Neuron (in vitro differentiated cells): ENCODE data around the gene B3GNT5.

ENCODE experiments used
- H2AFZ ChIP-seq: one replicate; pipeline ENCODE4 v1.6.1; 2013; ENCODE audit warnings: low read depth, mild to moderate bottlenecking, inconsistent platforms, low read length, moderate library complexity
- H3K27me3 ChIP-seq: one replicate; pipeline ENCODE4 v1.6.1; 2013; ENCODE audit warnings: low read length; ENCODE audit not compliant: insufficient read depth
- H3K36me3 ChIP-seq: one replicate; pipeline ENCODE4 v1.6.1; 2013; ENCODE audit warnings: low read length; ENCODE audit not compliant: insufficient read depth
- H3K4me1 ChIP-seq: one replicate; pipeline ENCODE4 v1.6.1; 2013; ENCODE audit warnings: low read length; ENCODE audit not compliant: insufficient read depth
- H3K4me3 ChIP-seq: 2 replicates; pipeline ENCODE4 v1.5.1; 2013; ENCODE audit warnings: mild to moderate bottlenecking, low read length, moderate library complexity
- H3K9me3 ChIP-seq: one replicate; pipeline ENCODE4 v1.6.1; 2013; ENCODE audit warnings: low read length

B3GNT5 gene

DNA sequence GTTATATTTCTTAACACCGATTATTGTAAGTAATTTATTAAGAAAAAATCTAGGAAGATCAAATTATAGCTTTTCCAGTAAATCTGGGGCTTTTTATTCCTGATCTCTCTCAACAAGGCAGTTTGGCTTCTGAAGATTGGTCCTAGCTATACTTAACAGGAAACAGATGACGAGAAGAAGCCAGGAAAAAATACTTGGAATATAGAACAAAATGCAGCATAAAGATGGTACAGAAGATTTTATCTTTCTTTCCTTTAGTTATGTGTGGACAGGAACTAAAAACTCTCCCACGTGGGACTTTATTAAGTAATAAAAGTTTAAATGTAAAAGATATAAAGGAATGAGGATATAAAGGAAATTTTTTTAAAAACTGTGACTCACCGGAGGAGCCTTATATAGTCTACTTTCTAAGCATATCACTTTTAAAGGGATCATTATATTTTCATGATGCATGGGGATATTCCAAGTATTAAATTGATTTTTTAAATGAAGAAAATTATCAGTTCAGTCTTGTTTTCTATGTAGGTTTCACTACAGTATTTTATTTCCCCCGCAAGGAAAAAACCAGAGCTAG, 8.2 kb downstream of the B3GNT5 start:
- Histone ChIP-seq H3K4me1 (peaks cover 35% of the 10 kb centered on the region), H3K36me3 (peaks cover 5% of the 10 kb centered on the region)

DNA sequence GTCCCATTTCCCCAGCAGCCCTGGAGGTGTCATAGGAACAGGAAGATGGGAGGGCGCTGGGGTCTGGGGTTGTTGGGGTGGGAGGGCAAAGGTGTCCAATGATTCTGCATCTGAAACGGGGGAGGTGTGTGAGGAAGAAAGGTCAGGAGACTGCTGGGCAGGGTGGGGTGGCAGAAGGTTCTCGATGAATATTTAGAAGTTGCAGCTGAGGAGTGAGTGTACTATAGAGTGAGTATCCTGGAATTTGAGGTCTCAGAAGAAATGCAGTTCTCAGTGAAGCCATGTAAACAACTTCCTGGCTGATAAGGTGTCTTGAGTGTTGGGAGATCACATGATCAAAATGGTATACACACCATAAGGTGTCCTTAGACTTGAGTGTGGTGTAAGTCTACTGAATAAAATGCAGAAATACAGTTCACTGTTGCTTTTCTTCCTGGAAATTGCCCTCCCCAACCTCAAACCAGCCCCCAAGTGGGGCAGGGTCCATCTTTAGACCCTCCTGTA, 9.9 kb downstream of the B3GNT5 start:
- Histone ChIP-seq H3K36me3 (no peaks in the 10 kb centered on the region), H2AFZ (no peak overlapping the region), H3K27me3 (no peaks in the 10 kb centered on the region), H3K4me3 (no peak overlapping the region), H3K9me3 (no peaks in the 10 kb centered on the region), H3K4me1 (peaks cover 38% of the 10 kb centered on the region)

More for the DNA sequence above, 8.2 kb downstream of the B3GNT5 start:
- no peak overlapping the region for H3K4me3 ChIP-seq
- no peak overlapping the region for H2AFZ ChIP-seq
- no peaks in the 10 kb centered on the region for H3K9me3 ChIP-seq
- no peaks in the 10 kb centered on the region for H3K27me3 ChIP-seq

DNA sequence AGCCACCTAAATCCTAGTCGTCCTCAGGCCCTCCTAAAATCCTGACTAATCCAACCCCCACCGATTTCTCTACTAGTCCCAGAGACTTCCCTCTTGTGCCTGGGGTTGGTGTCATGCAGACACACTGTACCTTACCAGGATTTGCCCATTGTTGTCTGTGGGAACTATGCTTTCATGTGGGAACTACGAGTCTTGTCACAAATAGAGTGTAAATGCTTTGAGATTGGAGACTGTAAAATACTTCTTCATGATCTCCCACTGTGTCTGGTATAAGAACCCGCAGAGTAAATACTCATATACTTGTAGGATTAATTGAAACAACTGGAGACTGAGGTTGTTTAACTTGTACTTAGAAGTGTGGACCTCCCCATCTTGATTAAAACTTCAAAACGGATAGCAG, 11.2 kb downstream of the B3GNT5 start:
- H3K27me3 ChIP-seq = no peaks in the 10 kb centered on the region
- no peaks in the 10 kb centered on the region for H3K9me3 ChIP-seq
- H3K36me3 ChIP-seq = peaks cover 3% of the 10 kb centered on the region
- no peak overlapping the region for H2AFZ ChIP-seq
- peaks cover 38% of the 10 kb centered on the region for H3K4me1 ChIP-seq
- no peak overlapping the region for H3K4me3 ChIP-seq

DNA sequence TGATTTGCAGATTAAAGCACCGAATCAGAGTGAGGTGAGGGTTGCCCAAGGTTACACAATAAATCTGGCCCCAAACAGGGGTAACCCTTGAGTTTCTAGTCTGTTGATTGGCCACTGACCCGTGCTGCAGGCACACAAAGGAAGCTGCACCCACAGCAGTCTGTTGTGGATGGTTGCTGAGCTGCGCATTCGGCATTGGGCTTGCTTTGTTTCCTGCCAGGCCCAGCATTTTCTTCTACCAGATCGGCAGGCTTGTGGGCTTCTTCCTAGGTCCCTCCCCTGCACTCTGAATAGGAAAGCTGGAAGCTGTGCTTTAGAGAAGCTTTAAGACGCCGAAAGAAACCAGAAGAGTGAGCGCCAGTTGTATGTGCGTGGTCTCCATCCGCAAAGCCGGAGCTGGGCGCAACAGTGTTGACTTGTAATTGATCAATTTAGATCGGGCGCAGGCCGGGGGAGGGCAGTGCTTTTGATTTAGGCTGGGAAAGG, 12.1 kb downstream of the B3GNT5 start:
- no peaks in the 10 kb centered on the region for H3K9me3 ChIP-seq
- H3K4me3 ChIP-seq = peak overlapping the region; percentile 53
- H3K27me3 ChIP-seq = no peaks in the 10 kb centered on the region
- H3K36me3 ChIP-seq = peaks cover 12% of the 10 kb centered on the region
- no peak overlapping the region for H2AFZ ChIP-seq
- peaks cover 38% of the 10 kb centered on the region for H3K4me1 ChIP-seq

DNA sequence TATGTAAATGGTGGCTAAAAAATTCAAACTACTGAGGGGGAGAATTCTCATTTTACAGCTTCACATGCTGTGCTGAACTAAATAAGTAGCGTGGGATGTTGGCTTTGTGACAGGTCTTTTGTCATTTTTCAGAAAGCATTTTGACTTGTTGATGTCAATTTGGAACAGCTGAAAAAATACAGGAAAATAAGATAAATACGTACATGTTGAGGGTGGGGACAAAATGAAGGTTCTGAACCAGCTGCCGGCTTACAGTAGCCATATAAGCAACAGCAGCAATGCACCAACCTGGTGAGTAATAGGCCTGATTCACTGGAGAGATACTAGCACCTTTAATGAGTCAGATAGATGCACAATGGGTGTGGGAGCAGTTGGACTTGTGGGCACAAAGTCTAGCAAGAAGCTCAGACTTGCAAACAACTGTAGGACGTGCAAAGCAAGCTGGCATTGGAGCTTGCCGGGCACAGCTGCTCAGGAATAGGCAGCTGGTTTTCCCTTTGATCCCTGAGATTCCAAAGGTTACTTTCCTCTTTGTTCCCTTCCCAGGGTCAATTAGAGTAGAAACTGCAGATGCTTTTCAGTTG, 12.9 kb downstream of the B3GNT5 start:
- peak overlapping the region; percentile 53 for H3K4me3 ChIP-seq

DNA sequence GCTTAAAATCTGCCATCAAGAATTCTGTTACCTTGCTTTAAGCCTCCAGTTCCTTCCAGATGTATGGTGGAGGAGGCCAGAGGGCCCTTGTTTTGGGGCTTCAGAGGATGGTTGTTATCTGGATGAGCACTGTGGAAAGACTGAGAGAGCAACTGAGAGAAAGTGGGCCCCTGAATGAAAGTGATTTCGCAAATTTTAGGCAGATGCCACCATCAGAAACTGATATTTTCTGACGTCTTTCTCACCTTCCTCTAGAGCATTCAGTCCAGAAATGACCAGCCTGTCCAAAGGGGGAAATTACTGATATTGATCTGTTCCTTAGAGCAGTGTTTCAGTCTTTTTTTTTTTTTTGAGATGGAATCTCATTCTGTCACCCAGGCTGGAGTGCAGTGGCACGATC, 13.4 kb downstream of the B3GNT5 start:
- H3K4me3 ChIP-seq = peak overlapping the region; percentile 53
- H3K27me3 ChIP-seq = no peaks in the 10 kb centered on the region
- H3K9me3 ChIP-seq = no peaks in the 10 kb centered on the region
- H3K36me3 ChIP-seq = peaks cover 22% of the 10 kb centered on the region
- peaks cover 38% of the 10 kb centered on the region for H3K4me1 ChIP-seq
- H2AFZ ChIP-seq = no peak overlapping the region

More for the DNA sequence above, 12.9 kb downstream of the B3GNT5 start:
- Histone ChIP-seq H3K9me3 (no peaks in the 10 kb centered on the region), H3K4me1 (peaks cover 38% of the 10 kb centered on the region), H3K27me3 (no peaks in the 10 kb centered on the region), H3K36me3 (peaks cover 17% of the 10 kb centered on the region), H2AFZ (no peak overlapping the region)

DNA sequence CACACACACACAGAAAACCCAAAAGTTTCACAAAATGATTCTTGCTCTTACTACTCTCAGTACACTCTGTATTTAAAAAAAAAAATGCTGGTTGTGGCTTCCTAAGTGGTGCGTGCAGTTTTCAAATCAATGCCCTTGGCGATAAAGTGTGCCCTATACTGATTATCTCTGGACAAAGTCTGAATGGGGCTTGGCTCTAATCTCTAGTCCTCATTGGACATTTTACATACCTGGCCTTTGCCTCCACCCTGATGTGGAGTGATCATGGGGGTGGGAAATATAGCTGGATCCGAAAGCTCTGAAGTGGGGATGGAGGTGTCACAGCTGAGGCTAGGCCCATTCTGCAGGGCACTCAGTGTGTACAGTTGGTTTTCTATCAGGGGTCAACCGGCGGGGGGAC, 14.1 kb downstream of the B3GNT5 start:
- Histone ChIP-seq H3K4me1 (peaks cover 38% of the 10 kb centered on the region), H2AFZ (no peak overlapping the region), H3K9me3 (no peaks in the 10 kb centered on the region), H3K27me3 (no peaks in the 10 kb centered on the region), H3K4me3 (no peak overlapping the region), H3K36me3 (peaks cover 25% of the 10 kb centered on the region)

DNA sequence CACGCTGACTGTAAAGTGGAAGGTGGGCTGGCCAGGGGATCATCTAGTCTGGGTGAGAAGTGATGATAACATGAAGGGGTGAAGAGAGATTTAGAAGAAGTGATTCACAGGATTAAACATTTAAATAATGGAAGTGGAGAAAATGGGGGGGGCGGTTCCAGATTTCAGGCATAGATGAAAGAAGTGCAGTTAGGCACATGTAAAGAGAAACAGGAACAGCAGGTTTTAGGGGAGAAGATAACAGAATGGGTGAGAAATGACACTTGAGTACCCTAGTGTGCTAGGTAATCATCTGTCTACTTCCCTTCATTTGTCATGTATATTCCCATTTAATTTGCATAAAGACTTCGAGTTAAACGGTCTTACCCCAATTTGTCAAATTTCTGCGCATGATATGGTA, 15.3 kb downstream of the B3GNT5 start:
- Histone ChIP-seq H3K27me3 (no peaks in the 10 kb centered on the region), H3K36me3 (peaks cover 27% of the 10 kb centered on the region), H3K9me3 (no peaks in the 10 kb centered on the region), H3K4me3 (no peak overlapping the region), H2AFZ (no peak overlapping the region), H3K4me1 (peaks cover 30% of the 10 kb centered on the region)

DNA sequence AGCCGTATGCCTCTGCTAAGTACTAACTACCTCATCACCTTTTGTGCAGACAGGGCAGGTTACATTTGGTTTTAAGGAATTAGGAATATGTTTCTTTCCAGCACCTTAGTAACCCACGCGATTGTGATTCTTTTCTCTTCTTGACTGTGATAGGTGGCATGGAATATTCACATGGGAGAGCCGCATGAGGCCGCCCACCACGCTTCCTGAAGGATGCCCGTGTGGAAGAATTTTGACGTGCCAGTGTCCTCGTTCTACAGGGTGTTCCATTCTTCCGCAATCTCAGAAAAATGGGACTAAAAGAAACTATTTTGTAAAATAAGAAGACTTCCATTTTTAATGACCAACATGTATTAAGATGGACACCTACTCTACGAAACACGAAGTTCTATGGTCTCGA, 16.3 kb downstream of the B3GNT5 start:
- peaks cover 20% of the 10 kb centered on the region for H3K4me1 ChIP-seq
- peaks cover 27% of the 10 kb centered on the region for H3K36me3 ChIP-seq
- no peaks in the 10 kb centered on the region for H3K27me3 ChIP-seq
- no peak overlapping the region for H2AFZ ChIP-seq
- H3K4me3 ChIP-seq = no peak overlapping the region
- H3K9me3 ChIP-seq = no peaks in the 10 kb centered on the region

DNA sequence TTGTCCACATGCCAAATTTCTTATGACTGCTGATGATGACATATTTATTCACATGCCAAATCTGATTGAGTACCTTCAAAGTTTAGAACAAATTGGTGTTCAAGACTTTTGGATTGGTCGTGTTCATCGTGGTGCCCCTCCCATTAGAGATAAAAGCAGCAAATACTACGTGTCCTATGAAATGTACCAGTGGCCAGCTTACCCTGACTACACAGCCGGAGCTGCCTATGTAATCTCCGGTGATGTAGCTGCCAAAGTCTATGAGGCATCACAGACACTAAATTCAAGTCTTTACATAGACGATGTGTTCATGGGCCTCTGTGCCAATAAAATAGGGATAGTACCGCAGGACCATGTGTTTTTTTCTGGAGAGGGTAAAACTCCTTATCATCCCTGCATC, 17.3 kb downstream of the B3GNT5 start:
- H3K9me3 ChIP-seq = no peaks in the 10 kb centered on the region
- no peak overlapping the region for H3K4me3 ChIP-seq
- peaks cover 12% of the 10 kb centered on the region for H3K4me1 ChIP-seq
- H2AFZ ChIP-seq = no peak overlapping the region
- H3K27me3 ChIP-seq = no peaks in the 10 kb centered on the region
- H3K36me3 ChIP-seq = peaks cover 27% of the 10 kb centered on the region

DNA sequence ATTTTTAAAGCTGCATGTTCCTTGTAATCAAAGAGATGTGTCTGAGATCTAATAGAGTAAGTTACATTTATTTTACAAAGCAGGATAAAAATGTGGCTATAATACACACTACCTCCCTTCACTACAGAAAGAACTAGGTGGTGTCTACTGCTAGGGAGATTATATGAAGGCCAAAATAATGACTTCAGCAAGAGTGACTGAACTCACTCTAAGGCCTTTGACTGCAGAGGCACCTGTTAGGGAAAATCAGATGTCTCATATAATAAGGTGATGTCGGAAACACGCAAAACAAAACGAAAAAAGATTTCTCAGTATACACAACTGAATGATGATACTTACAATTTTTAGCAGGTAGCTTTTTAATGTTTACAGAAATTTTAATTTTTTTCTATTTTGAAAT, 19.1 kb downstream of the B3GNT5 start:
- Histone ChIP-seq H3K4me1 (no peaks in the 10 kb centered on the region), H3K27me3 (no peaks in the 10 kb centered on the region), H3K4me3 (no peak overlapping the region), H3K36me3 (peaks cover 27% of the 10 kb centered on the region), H2AFZ (no peak overlapping the region), H3K9me3 (no peaks in the 10 kb centered on the region)

DNA sequence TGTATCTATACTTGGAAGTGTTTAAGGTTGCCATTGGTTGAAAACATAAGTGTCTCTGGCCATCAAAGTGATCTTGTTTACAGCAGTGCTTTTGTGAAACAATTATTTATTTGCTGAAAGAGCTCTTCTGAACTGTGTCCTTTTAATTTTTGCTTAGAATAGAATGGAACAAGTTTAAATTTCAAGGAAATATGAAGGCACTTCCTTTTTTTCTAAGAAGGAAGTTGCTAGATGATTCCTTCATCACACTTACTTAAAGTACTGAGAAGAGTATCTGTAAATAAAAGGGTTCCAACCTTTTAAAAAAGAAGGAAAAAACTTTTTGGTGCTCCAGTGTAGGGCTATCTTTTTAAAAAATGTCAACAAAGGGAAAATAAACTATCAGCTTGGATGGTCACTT, 19.7 kb downstream of the B3GNT5 start:
- Histone ChIP-seq H3K27me3 (no peaks in the 10 kb centered on the region), H2AFZ (no peak overlapping the region), H3K4me1 (no peaks in the 10 kb centered on the region), H3K9me3 (no peaks in the 10 kb centered on the region), H3K4me3 (no peak overlapping the region), H3K36me3 (peaks cover 27% of the 10 kb centered on the region)

DNA sequence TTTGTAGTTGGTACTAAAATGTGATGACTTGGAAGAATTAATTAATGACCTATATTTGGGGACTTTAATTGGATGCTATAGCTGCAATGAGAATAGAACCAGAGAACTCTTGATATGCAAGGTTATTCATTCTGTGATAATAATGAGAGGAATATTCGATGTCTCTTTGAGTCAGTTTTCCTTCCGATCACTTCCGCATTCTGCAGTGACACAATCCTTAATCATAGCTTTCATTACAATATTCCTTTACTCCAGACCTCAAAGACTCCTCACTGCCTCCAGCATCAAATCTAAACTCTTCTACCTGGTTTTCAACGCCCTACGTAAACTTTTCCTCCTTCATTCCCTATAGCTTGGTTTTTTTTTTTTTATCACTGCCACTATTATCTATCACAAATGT, 21.6 kb downstream of the B3GNT5 start:
- peaks cover 21% of the 10 kb centered on the region for H3K36me3 ChIP-seq
- H3K4me3 ChIP-seq = no peak overlapping the region
- no peaks in the 10 kb centered on the region for H3K9me3 ChIP-seq
- no peaks in the 10 kb centered on the region for H3K4me1 ChIP-seq
- no peak overlapping the region for H2AFZ ChIP-seq
- no peaks in the 10 kb centered on the region for H3K27me3 ChIP-seq

DNA sequence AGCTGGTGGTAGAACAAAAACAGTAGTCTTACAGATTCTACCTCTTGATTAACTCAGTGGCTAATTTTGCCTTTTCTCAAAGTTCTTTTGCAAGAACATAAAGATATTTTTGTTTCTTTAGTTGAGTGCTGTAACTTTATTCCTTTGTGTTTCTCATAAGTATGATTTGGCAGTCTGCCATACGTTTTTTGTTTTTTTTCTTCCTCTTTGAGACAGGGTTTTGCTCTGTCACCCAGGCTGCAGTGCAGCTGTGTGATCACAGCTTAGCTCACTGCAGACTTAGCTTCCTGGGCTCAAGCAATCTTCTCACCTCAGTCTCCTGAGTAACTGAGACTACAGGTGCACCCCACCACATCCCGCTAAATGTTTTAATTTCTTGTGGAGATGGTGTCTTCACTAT, 22.4 kb downstream of the B3GNT5 start:
- Histone ChIP-seq H3K27me3 (no peaks in the 10 kb centered on the region), H3K36me3 (peaks cover 13% of the 10 kb centered on the region), H2AFZ (no peak overlapping the region), H3K9me3 (no peaks in the 10 kb centered on the region), H3K4me3 (no peak overlapping the region), H3K4me1 (no peaks in the 10 kb centered on the region)
